ENCODE results near the gene ABCA13.

ABCA13 gene

DNA sequence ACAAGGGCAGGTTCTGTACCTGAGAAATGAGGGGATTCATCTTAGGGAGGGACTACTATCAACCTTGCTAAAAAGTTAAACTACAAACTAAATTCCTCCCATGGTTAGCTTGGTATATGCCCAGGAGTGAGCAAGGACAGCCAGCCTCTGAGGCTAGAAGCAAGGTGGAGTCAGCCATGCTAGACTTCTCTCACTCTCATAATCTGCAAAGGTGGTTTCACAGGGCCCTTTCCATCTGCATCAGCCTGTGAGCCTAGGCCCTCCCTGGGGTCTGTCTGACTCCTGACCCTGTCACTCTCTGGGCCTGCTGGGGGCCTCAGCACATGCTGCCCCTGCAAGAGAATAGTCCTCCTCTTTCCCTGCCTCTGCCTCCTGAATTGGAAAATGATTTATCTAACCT, 66.1 kb downstream of the ABCA13 start:
- Mint-ChIP-seq H3K9me3 (peaks cover 17% of the 10 kb centered on the region), H3K27me3 (ENCODE audit: low read depth, poor library complexity) (peaks cover 5% of the 10 kb centered on the region), H3K27ac (no peak overlapping the region), H3K36me3 (ENCODE audit: low read depth) (no peaks in the 10 kb centered on the region), H3K4me1 (no peaks in the 10 kb centered on the region), H3K4me3 (no peak overlapping the region)
- no peak for DNase-seq
- TF ChIP-seq, protein P1, sequence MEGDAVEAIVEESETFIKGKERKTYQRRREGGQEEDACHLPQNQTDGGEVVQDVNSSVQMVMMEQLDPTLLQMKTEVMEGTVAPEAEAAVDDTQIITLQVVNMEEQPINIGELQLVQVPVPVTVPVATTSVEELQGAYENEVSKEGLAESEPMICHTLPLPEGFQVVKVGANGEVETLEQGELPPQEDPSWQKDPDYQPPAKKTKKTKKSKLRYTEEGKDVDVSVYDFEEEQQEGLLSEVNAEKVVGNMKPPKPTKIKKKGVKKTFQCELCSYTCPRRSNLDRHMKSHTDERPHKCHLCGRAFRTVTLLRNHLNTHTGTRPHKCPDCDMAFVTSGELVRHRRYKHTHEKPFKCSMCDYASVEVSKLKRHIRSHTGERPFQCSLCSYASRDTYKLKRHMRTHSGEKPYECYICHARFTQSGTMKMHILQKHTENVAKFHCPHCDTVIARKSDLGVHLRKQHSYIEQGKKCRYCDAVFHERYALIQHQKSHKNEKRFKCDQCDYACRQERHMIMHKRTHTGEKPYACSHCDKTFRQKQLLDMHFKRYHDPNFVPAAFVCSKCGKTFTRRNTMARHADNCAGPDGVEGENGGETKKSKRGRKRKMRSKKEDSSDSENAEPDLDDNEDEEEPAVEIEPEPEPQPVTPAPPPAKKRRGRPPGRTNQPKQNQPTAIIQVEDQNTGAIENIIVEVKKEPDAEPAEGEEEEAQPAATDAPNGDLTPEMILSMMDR (IDR thresholded peaks at IDR 0.05), result no peak

DNA sequence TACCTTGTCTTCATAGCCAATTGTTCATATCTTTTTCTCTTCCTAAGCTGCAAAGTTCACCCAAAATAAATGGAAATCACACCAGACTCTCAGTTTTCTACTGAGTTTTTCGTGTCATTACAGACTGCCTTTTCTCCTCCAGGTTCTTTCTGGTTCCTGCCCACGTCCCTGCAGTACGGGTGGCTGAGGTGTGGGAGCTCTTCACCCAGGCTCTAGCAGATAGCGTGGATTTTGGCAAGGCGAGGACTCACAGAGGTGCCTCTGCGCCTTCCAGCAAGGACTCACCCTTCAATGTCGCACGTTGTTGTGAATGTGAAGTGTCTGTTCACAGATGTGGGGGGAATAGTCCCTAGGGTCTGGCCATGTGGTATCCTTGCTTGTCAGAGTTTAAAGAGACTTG, 71.6 kb downstream of the ABCA13 start:
- Mint-ChIP-seq H3K27me3 (ENCODE audit: low read depth, poor library complexity) (peaks cover 11% of the 10 kb centered on the region), H3K4me3 (no peak overlapping the region), H3K36me3 (ENCODE audit: low read depth) (no peaks in the 10 kb centered on the region), H3K27ac (no peak overlapping the region), H3K4me1 (peaks cover 4% of the 10 kb centered on the region), H3K9me3 (no peaks in the 10 kb centered on the region)
- DNase-seq, result no peak
- TF ChIP-seq, protein P1 (IDR thresholded peaks at IDR 0.05), result no peak

DNA sequence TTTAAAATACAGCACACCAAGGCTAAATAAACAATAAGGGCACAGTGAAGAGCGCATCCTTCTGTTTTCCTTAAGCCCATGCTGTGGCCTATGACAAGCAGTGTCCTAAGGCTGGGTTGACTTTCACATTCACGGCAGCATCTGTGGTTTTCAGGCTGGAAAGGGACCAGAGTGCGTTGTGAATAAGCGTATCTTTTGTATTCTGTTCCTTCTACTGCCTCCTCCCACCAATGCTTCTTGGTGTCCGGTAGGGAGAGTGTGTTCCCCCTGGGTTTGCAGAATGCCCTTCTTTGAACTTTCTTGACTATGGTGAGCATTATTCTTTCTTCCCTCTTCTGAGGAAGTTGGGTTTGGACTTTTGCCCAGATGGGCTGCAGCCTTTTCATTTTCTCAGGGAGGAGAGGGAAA, 73.6 kb downstream of the ABCA13 start:
- no peak for DNase-seq
- no peaks in the 10 kb centered on the region for H3K9me3 Mint-ChIP-seq
- H3K27me3 Mint-ChIP-seq (ENCODE audit: low read depth, poor library complexity), result peaks cover 8% of the 10 kb centered on the region
- H3K36me3 Mint-ChIP-seq (ENCODE audit: low read depth), result no peaks in the 10 kb centered on the region
- no peak overlapping the region for H3K4me3 Mint-ChIP-seq
- H3K4me1 Mint-ChIP-seq, result peaks cover 4% of the 10 kb centered on the region
- no peak overlapping the region for H3K27ac Mint-ChIP-seq
- TF ChIP-seq, protein P1 (IDR thresholded peaks at IDR 0.05), result no peak

DNA sequence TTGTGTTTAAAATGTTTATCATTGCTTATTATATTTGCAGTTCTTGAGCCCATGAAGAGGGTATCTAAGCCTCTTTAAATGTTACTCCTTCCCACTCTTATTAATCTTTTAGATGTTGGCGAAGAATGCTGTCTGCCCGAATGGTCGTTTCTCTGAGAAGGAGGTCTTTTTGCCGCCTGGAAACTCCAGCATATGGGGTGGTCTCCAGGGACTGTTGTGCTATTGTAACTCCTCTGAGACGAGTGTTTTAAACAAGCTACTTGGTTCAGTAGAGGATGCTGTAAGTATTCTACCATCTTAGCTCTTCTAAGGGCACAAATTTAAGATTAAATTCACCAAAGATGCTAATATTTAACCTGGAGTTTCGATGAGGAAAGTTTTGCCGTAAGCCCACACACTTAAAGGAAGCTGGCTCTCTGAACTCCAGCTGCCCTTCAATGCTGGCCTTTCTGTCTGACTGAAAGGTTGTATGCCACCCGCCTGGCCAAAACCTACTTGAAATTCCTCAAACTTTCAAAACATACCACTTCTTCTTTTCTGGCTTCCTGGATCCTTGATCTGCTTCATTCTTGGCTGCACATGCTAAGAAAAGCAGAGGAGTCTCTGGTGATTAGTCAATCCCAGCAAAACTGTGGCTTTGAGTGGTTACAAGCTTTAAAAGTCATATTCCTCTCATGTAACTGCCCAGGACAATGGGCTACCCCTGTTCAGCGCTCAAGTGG, 74.7 kb downstream of the ABCA13 start:
- H3K9me3 Mint-ChIP-seq, result no peaks in the 10 kb centered on the region
- H3K27ac Mint-ChIP-seq, result no peak overlapping the region
- no peak for DNase-seq
- TF ChIP-seq, protein P1 (IDR thresholded peaks at IDR 0.05), result no peak
- peaks cover 4% of the 10 kb centered on the region for H3K4me1 Mint-ChIP-seq
- no peak overlapping the region for H3K4me3 Mint-ChIP-seq
- peaks cover 8% of the 10 kb centered on the region for H3K27me3 Mint-ChIP-seq (ENCODE audit: low read depth, poor library complexity)
- no peaks in the 10 kb centered on the region for H3K36me3 Mint-ChIP-seq (ENCODE audit: low read depth)

DNA sequence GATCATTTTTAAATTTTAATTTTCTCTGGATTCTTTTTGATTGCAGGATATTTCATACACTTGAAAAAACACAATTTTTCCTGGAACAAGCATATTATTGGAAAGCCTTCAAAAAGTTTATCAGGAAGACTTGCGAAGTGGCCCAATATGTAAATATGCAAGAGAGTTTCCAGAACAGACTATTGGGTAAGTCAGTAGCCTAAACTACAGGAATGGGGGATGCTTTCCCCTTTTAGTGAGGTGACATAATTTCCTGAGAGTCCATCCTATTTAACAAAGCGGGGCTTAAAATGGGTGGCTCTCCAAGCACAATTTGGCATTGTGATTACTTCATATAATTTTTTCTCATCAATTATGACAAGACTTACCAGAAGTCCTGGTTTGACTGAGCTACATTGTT, 77.9 kb downstream of the ABCA13 start:
- peaks cover 5% of the 10 kb centered on the region for H3K27me3 Mint-ChIP-seq (ENCODE audit: low read depth, poor library complexity)
- H3K4me1 Mint-ChIP-seq, result peaks cover 4% of the 10 kb centered on the region
- no peaks in the 10 kb centered on the region for H3K9me3 Mint-ChIP-seq
- H3K27ac Mint-ChIP-seq, result no peak overlapping the region
- TF ChIP-seq, protein P1 (IDR thresholded peaks at IDR 0.05), result no peak
- no peak for DNase-seq
- no peaks in the 10 kb centered on the region for H3K36me3 Mint-ChIP-seq (ENCODE audit: low read depth)
- H3K4me3 Mint-ChIP-seq, result no peak overlapping the region

DNA sequence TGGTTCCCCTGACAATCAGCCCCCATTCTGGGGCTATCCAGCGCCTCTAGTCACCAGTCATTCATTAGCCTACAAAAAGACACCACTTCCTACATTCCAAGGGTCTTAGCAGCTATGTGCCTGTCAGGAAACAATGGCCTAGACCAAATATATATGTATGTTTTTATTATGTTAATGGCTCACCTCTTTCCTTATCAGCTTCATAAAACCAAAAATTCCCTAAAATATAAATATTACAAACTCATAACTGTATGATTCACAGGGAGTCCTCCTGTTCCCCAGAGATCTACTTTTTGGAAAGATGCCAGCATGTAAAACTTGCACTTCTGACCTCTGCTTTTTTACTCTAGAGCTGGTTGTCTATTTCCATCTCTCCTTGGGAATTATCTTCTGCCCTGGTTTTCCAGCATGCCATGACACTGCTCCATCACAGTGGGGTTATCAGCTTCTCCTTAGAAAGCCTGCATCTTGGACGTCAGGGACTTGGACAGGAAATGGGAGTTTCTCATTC, 79.2 kb downstream of the ABCA13 start:
- H3K27ac Mint-ChIP-seq, result no peak overlapping the region

More for the DNA sequence above, 79.2 kb downstream of the ABCA13 start:
- Mint-ChIP-seq H3K27me3 (ENCODE audit: low read depth, poor library complexity) (peaks cover 5% of the 10 kb centered on the region), H3K36me3 (ENCODE audit: low read depth) (no peaks in the 10 kb centered on the region), H3K4me1 (peaks cover 4% of the 10 kb centered on the region), H3K9me3 (no peaks in the 10 kb centered on the region), H3K4me3 (no peak overlapping the region)
- no peak for DNase-seq
- TF ChIP-seq, protein P1 (IDR thresholded peaks at IDR 0.05), result no peak
